SK-N-MC (cell line): Measurements from ENCODE around the gene SEBOX.

Experiments
- EZH2 ChIP-seq: fragments of 200-600 bp; sonication (generic); IDR thresholded peaks from one replicate; pipeline ENCODE4 v1.6.1; 2017; ENCODE audit warnings: antibody characterized with exemption
- FOXP2 ChIP-seq: optimal IDR thresholded peaks from 2 replicates; pipeline ENCODE3; 2011; ENCODE audit warnings: mild to moderate bottlenecking, moderate library complexity; ENCODE audit not compliant: insufficient read depth; ENCODE audit errors: extremely low read length, control extremely low read depth
- POLR2AphosphoS5 ChIP-seq: IDR thresholded peaks from 2 replicates; pipeline ENCODE4 v1.6.1; 2012; ENCODE audit warnings: mild to moderate bottlenecking, low read depth, low read length, borderline replicate concordance

DNA sequence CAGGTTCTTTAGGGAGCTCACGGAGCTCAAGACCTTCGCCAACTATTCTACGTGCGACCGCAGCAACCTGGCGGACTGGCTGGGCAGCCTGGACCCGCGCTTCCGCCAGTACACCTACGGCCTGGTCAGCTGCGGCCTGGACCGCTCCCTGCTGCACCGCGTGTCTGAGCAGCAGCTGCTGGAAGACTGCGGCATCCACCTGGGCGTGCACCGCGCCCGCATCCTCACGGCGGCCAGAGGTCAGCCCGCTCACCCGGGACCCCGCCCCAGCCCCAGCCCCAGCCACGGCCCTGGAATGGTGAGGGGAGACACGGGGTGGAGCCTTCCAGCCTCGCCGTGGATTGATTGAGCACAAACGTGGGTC lies 20.0 kb upstream of the SEBOX start:
- TF ChIP-seq FOXP2 (no peak), POLR2AphosphoS5 (no peak), EZH2 (no peak)
